Nephron (organoid): ENCODE results near the gene CCDC138.
"Not testable (repeated sequence)": the region's sequence is repeated elsewhere in the genome, so short reads cannot be mapped to it uniquely, and the experiment has no call there.

Source experiments
- H3K27ac Mint-ChIP-seq, 3 experiments: 2 replicates each; pipeline ENCODE4 v1.8.0; 2020; ENCODE audit warnings: mixed read lengths in 3 of 3, mild to moderate bottlenecking in 2 of 3, moderate library complexity in 1 of 3
- H3K27me3 Mint-ChIP-seq: 2 replicates; pipeline ENCODE4 v1.8.0; 2021; ENCODE audit warnings: low read depth, mild to moderate bottlenecking, moderate library complexity, mixed read lengths
- H3K36me3 Mint-ChIP-seq: 2 replicates; pipeline ENCODE4 v1.8.0; 2020; ENCODE audit warnings: low read depth, mixed read lengths
- H3K4me1 Mint-ChIP-seq: 2 replicates; pipeline ENCODE4 v1.8.0; 2020; ENCODE audit warnings: mixed read lengths
- H3K4me3 Mint-ChIP-seq, 3 experiments: 2 replicates each; pipeline ENCODE4 v1.8.0; 2020; ENCODE audit warnings: mild to moderate bottlenecking in 3 of 3, mixed read lengths in 3 of 3, moderate library complexity in 2 of 3
- H3K9me3 Mint-ChIP-seq: 2 replicates; pipeline ENCODE4 v1.8.0; 2020; ENCODE audit warnings: mixed read lengths
- TF ChIP-seq, protein P1 (sequence below), 3 experiments: fragments of 200-600 bp; sonication (generic); IDR thresholded peaks; one replicate each; pipeline ENCODE4 v1.5.0; 2021; ENCODE audit warnings: antibody characterized with exemption in 3 of 3; ENCODE audit not compliant: unreplicated experiment in 3 of 3

Gene CCDC138, protein sequence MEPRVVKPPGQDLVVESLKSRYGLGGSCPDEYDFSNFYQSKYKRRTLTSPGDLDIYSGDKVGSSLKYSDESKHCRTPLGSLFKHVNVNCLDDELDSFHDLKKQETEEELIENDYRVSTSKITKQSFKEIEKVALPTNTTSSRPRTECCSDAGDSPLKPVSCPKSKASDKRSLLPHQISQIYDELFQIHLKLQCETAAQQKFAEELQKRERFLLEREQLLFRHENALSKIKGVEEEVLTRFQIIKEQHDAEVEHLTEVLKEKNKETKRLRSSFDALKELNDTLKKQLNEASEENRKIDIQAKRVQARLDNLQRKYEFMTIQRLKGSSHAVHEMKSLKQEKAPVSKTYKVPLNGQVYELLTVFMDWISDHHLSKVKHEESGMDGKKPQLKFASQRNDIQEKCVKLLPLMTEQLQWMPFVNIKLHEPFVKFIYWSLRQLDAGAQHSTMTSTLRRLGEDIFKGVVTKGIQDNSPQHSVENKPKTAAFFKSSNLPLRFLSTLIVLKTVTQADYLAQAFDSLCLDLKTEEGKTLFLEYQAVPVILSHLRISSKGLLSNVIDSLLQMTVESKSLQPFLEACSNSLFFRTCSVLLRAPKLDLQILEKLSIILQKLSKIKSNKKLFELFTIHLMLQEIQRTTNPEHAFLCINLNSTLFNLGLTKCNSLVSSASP

DNA sequence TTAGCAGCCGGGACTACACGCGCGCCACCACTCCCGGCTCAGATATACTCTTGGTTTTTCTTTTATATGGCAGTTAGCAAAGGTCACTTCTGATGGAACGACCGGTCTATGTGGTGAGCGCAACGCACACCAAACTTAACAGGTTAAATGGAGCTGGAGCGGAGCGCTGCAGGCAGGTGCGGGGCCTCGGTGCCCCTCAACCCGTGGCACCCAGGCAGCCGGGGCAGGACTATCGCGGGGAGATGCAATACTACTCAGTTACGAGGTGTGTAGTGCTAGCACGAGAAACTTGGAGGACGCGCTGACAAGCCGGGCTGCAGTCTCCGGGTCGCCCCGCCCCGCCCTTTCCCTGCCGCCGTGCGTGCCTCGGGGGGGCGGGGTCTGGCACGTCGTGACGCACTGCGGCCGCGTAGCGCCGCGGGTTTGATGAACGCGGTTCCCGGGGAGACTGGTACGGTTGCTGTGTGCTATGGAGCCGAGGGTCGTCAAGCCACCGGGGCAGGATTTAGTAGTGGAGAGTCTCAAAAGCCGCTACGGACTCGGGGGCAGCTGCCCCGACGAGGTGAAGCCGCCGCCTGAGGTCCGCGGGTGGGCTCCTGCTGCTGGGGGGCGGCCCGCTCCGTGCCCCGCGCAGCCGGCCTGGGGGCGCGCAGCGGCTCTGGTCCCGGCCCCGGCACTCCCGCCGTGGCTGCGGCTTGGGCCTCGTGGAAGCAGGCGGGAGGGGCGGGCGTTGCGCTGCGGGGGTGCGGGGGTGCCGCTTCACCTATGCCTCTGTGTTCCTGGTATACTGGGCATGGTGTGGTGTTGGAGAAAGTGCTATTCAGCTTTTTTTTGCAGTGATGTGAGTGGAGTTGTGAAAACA is at the start of gene CCDC138:
Gene CCDC138 (plus strand): TSS at position 418 of the 862 bp plus-strand sequence. CDS start 52 bp downstream, at position 470.
- Mint-ChIP-seq H3K36me3 (peaks cover 39% of the 10 kb centered on the region), H3K27ac (peak within 1 kb of the TSS; percentile 32 to 82 (median 79)), H3K9me3 (no peaks in the 10 kb centered on the region), H3K4me1 (peaks cover 11% of the 10 kb centered on the region), H3K4me3 (peak within 1 kb of the TSS; percentile 96 to 99 (median 99)), H3K27me3 (no peaks in the 10 kb centered on the region)
- TF ChIP-seq, protein P1, sequence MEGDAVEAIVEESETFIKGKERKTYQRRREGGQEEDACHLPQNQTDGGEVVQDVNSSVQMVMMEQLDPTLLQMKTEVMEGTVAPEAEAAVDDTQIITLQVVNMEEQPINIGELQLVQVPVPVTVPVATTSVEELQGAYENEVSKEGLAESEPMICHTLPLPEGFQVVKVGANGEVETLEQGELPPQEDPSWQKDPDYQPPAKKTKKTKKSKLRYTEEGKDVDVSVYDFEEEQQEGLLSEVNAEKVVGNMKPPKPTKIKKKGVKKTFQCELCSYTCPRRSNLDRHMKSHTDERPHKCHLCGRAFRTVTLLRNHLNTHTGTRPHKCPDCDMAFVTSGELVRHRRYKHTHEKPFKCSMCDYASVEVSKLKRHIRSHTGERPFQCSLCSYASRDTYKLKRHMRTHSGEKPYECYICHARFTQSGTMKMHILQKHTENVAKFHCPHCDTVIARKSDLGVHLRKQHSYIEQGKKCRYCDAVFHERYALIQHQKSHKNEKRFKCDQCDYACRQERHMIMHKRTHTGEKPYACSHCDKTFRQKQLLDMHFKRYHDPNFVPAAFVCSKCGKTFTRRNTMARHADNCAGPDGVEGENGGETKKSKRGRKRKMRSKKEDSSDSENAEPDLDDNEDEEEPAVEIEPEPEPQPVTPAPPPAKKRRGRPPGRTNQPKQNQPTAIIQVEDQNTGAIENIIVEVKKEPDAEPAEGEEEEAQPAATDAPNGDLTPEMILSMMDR (IDR thresholded peaks at IDR 0.05; ENCODE audit: unreplicated experiment in 3 of 3): no peak

- not testable (repeated sequence) for H3K27me3 Mint-ChIP-seq, H3K27ac Mint-ChIP-seq, H3K4me1 Mint-ChIP-seq, H3K4me3 Mint-ChIP-seq, H3K9me3 Mint-ChIP-seq
- peaks cover 29% of the 10 kb centered on the region for H3K36me3 Mint-ChIP-seq
Observed at GRCh38 chr2:108757973-108758372, 28.6 kb upstream of the CCDC138 start.

- not testable (repeated sequence) for H3K27ac Mint-ChIP-seq, H3K9me3 Mint-ChIP-seq, H3K4me3 Mint-ChIP-seq, H3K4me1 Mint-ChIP-seq, H3K27me3 Mint-ChIP-seq
- peaks cover 50% of the 10 kb centered on the region for H3K36me3 Mint-ChIP-seq
Observed at GRCh38 chr2:108762618-108763017, 24.0 kb upstream of the CCDC138 start.

DNA sequence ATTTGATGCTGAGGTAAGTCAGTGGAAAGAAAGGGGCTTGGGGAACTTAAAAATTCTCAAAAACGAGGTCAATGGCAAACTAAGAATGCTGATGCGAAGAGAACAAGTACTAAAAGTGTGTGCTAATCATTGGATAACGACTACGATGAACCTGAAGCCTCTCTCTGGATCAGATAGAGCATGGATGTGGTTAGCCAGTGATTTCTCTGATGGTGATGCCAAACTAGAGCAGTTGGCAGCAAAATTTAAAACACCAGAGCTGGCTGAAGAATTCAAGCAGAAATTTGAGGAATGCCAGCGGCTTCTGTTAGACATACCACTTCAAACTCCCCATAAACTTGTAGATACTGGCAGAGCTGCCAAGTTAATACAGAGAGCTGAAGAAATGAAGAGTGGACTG is 19.9 kb upstream of the CCDC138 start:
- H3K9me3 Mint-ChIP-seq, H3K4me1 Mint-ChIP-seq, H3K27ac Mint-ChIP-seq, H3K27me3 Mint-ChIP-seq, H3K4me3 Mint-ChIP-seq: not testable (repeated sequence)
- H3K36me3 Mint-ChIP-seq: peaks cover 72% of the 10 kb centered on the region

DNA sequence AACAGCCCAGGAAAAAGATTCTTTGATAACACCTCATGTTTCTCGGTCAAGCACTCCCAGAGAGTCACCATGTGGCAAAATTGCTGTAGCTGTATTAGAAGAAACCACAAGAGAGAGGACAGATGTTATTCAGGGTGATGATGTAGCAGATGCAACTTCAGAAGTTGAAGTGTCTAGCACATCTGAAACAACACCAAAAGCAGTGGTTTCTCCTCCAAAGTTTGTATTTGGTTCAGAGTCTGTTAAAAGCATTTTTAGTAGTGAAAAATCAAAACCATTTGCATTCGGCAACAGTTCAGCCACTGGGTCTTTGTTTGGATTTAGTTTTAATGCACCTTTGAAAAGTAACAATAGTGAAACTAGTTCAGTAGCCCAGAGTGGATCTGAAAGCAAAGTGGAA is 18.7 kb upstream of the CCDC138 start:
- not testable (repeated sequence) for H3K4me3 Mint-ChIP-seq, H3K4me1 Mint-ChIP-seq, H3K27ac Mint-ChIP-seq, H3K9me3 Mint-ChIP-seq, H3K27me3 Mint-ChIP-seq
- H3K36me3 Mint-ChIP-seq: peaks cover 83% of the 10 kb centered on the region

GRCh38 chr2:108776475-108776874 is 10.1 kb upstream of the CCDC138 start:
- no peaks in the 10 kb centered on the region for H3K27me3 Mint-ChIP-seq
- TF ChIP-seq, protein P1 (IDR thresholded peaks at IDR 0.05; ENCODE audit: unreplicated experiment in 3 of 3): no peak
- H3K9me3 Mint-ChIP-seq: no peaks in the 10 kb centered on the region
- H3K36me3 Mint-ChIP-seq: peaks cover 60% of the 10 kb centered on the region
- H3K4me1 Mint-ChIP-seq: no peaks in the 10 kb centered on the region
- no peak overlapping the region for H3K27ac Mint-ChIP-seq
- H3K4me3 Mint-ChIP-seq: no peak overlapping the region

DNA sequence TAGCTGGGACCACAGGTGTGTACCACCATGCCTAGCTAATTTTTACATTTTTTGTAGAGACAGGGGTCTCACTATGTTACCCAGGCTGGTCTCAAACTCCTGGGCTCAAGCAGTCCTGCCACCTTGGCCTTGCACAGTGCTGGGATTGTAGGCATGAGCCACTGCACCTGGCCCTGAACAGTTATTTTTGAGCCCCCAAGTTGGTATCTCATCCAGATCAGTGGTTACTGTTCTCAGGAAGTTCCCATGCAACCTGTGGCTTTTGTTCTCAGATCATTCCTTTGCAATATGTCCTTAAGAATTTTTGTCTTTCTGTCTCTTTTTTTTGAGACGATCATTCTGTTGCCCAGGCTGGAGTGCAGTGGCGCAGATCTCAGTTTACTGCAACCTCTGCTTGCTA is 7.7 kb upstream of the CCDC138 start:
- peaks cover 56% of the 10 kb centered on the region for H3K36me3 Mint-ChIP-seq
- no peak overlapping the region for H3K27ac Mint-ChIP-seq
- no peaks in the 10 kb centered on the region for H3K4me1 Mint-ChIP-seq
- H3K27me3 Mint-ChIP-seq: no peaks in the 10 kb centered on the region
- H3K4me3 Mint-ChIP-seq: no peak overlapping the region
- TF ChIP-seq, protein P1 (IDR thresholded peaks at IDR 0.05; ENCODE audit: unreplicated experiment in 3 of 3): no peak
- H3K9me3 Mint-ChIP-seq: no peaks in the 10 kb centered on the region
